ENCODE data around the gene SNX9. TPM values are rescaled to one million over a fixed set of nuclear protein-coding genes. Genes with fewer than 3 reads are reported as not detected.

SNX9 gene
- total RNA-seq, 2 donors from 2014 or later, result 19.8 to 24.1 TPM

DNA sequence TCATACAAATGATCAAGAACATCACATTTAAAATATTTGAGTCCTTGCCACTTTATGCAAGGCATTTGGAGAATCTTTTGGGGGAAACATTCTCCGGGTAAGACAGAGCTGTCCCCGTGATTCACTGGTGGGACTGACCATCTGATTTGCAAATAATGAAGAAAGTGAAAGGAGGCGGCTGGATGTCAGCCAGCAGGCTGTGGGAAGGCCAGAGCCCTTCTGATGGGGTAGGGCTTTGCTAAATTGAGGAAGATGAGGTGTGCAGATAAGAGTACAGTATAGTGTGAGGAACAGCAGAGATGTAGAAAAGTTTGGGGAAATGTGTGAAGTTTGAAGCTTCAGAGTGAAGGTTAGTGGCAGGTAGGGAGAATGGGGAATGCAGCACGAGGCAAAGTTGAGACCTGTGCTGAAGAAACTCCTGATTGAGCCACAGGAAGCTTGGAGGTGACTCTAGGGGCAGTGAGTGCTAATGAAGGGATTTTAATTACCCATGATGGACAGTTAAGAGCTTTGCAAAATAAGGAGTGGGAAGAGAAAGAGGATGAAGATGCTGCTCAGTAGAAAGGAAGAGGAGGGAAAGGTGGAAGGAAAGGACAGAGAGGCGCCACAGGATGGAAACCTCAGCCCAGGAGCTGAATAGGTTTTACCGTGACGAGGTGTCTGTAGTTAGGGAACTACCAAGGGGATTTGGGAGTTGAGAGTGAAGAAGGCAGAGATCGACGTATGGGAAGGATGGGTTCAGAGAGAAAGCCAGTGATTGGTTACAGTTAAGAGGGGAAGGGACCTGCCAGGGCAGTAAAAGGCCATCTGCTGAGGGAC lies 68.7 kb downstream of the SNX9 start:
- Histone ChIP-seq H3K27ac (no peak overlapping the region), H3K4me3 (no peak overlapping the region), H3K9me3 (no peaks in the 10 kb centered on the region), H3K27me3 (no peaks in the 10 kb centered on the region), H3K4me1 (no peaks in the 10 kb centered on the region), H3K36me3 (replicated peaks in 1 of 2; ENCODE audit: insufficient read depth in 1 of 2, low read depth in 2 of 2) (peaks cover 0 to 2% of the 10 kb centered on the region in 2 donors)
- intact Hi-C loops (cut with DNase I), result no loop called here
- no peak for ATAC-seq
- 84 to 94% methylated on average over 9 of the region's 9 CpGs for WGBS, 2 donors
- DNase-seq, result no peak
- TF ChIP-seq CTCF (IDR thresholded peaks at IDR 0.05) (no peak), POLR2A (IDR thresholded peaks at IDR 0.05) (no peak)

- Histone ChIP-seq H3K4me1 (no peaks in the 10 kb centered on the region), H3K36me3 (replicated peaks in 1 of 2; ENCODE audit: insufficient read depth in 1 of 2, low read depth in 2 of 2) (peaks cover 0 to 7% of the 10 kb centered on the region in 2 donors), H3K27ac (no peak overlapping the region), H3K9me3 (no peaks in the 10 kb centered on the region), H3K4me3 (no peak overlapping the region), H3K27me3 (no peaks in the 10 kb centered on the region)
- 57 to 61% methylated on average over 5 of the region's 5 CpGs for WGBS, 2 donors
- ATAC-seq (no peak), DNase-seq (no peak)
- TF ChIP-seq POLR2A (IDR thresholded peaks at IDR 0.05), result no peak
- no peak for TF ChIP-seq CTCF (IDR thresholded peaks at IDR 0.05)
- intact Hi-C loops (cut with DNase I), result no loop called here
Observed at GRCh38 chr6:157892363-157892877, 69.4 kb downstream of the SNX9 start.

DNA sequence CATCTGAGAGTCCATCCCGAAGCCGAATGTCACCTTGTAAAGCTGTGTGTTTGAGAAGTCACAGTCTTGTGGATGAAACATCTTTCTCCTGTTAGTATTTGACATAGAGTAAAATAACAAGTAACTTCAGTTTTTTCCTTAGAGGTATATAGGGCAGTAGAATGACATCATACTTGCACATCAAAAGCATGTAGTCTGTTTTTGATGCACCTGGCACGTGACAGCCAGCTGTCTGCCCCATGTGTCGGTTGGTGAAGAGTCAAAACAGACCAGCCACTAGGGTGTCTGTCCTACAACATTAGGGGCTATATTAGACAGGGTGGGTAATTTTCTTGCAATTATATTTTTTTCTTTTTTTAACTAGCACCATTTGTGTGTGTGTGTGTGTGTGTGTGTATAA lies 70.2 kb downstream of the SNX9 start:
- intact Hi-C loops (cut with DNase I), result no loop called here
- TF ChIP-seq POLR2A (IDR thresholded peaks at IDR 0.05), result no peak
- ATAC-seq, result no peak

GRCh38 chr6:157895585-157895984 lies 72.5 kb downstream of the SNX9 start:
- no peak for ATAC-seq
- TF ChIP-seq CTCF (IDR thresholded peaks at IDR 0.05), result no peak
- TF ChIP-seq POLR2A (IDR thresholded peaks at IDR 0.05), result no peak
- intact Hi-C loops (cut with DNase I), result no loop called here
- no peak overlapping the region for H3K27ac ChIP-seq
- no peaks in the 10 kb centered on the region for H3K9me3 ChIP-seq
- no peak overlapping the region for H3K4me3 ChIP-seq
- H3K27me3 ChIP-seq, result no peaks in the 10 kb centered on the region
- no peaks in the 10 kb centered on the region for H3K4me1 ChIP-seq
- peaks cover 0 to 7% of the 10 kb centered on the region in 2 donors for H3K36me3 ChIP-seq (replicated peaks in 1 of 2; ENCODE audit: insufficient read depth in 1 of 2, low read depth in 2 of 2)
- 87 to 91% methylated on average over 3 of the region's 3 CpGs for WGBS, 2 donors
- no peak for DNase-seq

More for the DNA sequence above, 70.2 kb downstream of the SNX9 start:
- peaks cover 0 to 7% of the 10 kb centered on the region in 2 donors for H3K36me3 ChIP-seq (replicated peaks in 1 of 2; ENCODE audit: insufficient read depth in 1 of 2, low read depth in 2 of 2)
- no peak overlapping the region for H3K27ac ChIP-seq
- DNase-seq, result no peak
- no peaks in the 10 kb centered on the region for H3K27me3 ChIP-seq
- H3K4me1 ChIP-seq, result no peaks in the 10 kb centered on the region
- H3K4me3 ChIP-seq, result no peak overlapping the region
- WGBS, 2 donors, result 93 to 94% methylated on average over 4 of the region's 4 CpGs
- no peaks in the 10 kb centered on the region for H3K9me3 ChIP-seq

GRCh38 chr6:157896932-157897331 lies 73.9 kb downstream of the SNX9 start:
- no peak for TF ChIP-seq POLR2A (IDR thresholded peaks at IDR 0.05)
- no peak for TF ChIP-seq CTCF (IDR thresholded peaks at IDR 0.05)
- H3K27ac ChIP-seq, result no peak overlapping the region
- WGBS, 2 donors, result 89 to 90% methylated on average over 2 to 4 of the region's 4 CpGs
- H3K4me1 ChIP-seq, result no peaks in the 10 kb centered on the region
- H3K27me3 ChIP-seq, result no peaks in the 10 kb centered on the region
- no peaks in the 10 kb centered on the region for H3K9me3 ChIP-seq
- H3K4me3 ChIP-seq, result no peak overlapping the region
- DNase-seq, result no peak
- no peak for ATAC-seq
- H3K36me3 ChIP-seq (replicated peaks in 1 of 2; ENCODE audit: insufficient read depth in 1 of 2, low read depth in 2 of 2), result peaks cover 0 to 7% of the 10 kb centered on the region in 2 donors
- intact Hi-C loops (cut with DNase I), result no loop called here

Data from body of pancreas (tissue), 4 donors.